Right lobe of liver (tissue), 4 donors: ENCODE measurements around the gene CNGB1.

Source experiments
- CTCF ChIP-seq, 4 donors: fragments of 200-600 bp in 3 of 4; fragments of 450-650 bp in 1 of 4; IDR thresholded peaks; one replicate each; pipeline versions ENCODE4 v1.5.1 to v1.8.0; 2016 to 2022; ENCODE audit warnings: antibody characterized with exemption in 4 of 4, mild to moderate bottlenecking in 2 of 4
- POLR2A ChIP-seq: fragments of 450-650 bp; IDR thresholded peaks from one replicate; pipeline ENCODE4 v1.6.1; 2017; ENCODE audit warnings: antibody characterized with exemption, mild to moderate bottlenecking
- donor health status: DM: no; HTN: no; CAD: no.
- donor health status: DM: no; HTN: no; CAD: no.
- donor health status: DM: no; HTN: yes; CAD: no.

- no peak for TF ChIP-seq CTCF (IDR thresholded peaks at IDR 0.05)
- TF ChIP-seq POLR2A: no peak
Measured at GRCh38 chr16:57897053-57897784, 73.7 kb downstream of the CNGB1 start.
